Epithelial cell of proximal tubule (primary cell): ENCODE data around the gene MID1. TPM values are rescaled to one million over a fixed set of nuclear protein-coding genes. Genes with fewer than 3 reads are reported as not detected.

ENCODE experiments used
- DNase-seq: peaks from one replicate; pipeline ENCODE4 v3.0.0-alpha.2; 2011; ENCODE audit warnings: low read depth
- H3K4me3 ChIP-seq: 2 replicates; pipeline ENCODE4 v1.5.1; 2011; ENCODE audit warnings: low read depth, mild to moderate bottlenecking, low read length
- total RNA-seq: library from RNA; depleted of rRNA; stranded (reverse); fragments of >200 nt; gene quantifications from 2 replicates; pipeline ENCODE4 v1.2.3, GENCODE V29; 2015
- TF ChIP-seq, protein P1 (sequence below): conservative IDR thresholded peaks from 2 replicates; pipeline ENCODE4 v1.5.1; 2012; ENCODE audit warnings: low read depth, mild to moderate bottlenecking, low read length

The MID1 gene
- total RNA-seq, 1 donor from 2014 or later, result 9.7 TPM

DNA sequence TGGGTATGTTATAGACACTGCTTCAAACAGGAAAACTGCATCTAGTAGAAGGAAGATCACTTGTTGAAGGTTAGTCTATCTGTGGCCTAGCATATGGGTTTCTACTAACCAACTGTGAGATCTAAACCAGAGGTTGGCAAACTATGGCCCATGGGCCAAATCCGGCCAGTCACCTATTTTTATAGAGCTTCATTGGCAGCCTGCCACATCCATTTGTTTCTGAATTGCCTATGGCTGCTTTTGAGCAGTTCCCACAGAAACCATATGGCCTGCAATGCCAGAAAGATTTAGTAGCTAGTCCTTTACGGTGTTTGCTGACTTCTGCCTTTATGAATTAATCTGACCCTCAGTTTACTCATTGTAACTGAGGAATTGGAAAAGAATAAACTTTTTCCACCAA is 71.1 kb downstream of the MID1 start:
- TF ChIP-seq, protein P1, sequence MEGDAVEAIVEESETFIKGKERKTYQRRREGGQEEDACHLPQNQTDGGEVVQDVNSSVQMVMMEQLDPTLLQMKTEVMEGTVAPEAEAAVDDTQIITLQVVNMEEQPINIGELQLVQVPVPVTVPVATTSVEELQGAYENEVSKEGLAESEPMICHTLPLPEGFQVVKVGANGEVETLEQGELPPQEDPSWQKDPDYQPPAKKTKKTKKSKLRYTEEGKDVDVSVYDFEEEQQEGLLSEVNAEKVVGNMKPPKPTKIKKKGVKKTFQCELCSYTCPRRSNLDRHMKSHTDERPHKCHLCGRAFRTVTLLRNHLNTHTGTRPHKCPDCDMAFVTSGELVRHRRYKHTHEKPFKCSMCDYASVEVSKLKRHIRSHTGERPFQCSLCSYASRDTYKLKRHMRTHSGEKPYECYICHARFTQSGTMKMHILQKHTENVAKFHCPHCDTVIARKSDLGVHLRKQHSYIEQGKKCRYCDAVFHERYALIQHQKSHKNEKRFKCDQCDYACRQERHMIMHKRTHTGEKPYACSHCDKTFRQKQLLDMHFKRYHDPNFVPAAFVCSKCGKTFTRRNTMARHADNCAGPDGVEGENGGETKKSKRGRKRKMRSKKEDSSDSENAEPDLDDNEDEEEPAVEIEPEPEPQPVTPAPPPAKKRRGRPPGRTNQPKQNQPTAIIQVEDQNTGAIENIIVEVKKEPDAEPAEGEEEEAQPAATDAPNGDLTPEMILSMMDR, result no peak
- no peak overlapping the region for H3K4me3 ChIP-seq
- no peak for DNase-seq

DNA sequence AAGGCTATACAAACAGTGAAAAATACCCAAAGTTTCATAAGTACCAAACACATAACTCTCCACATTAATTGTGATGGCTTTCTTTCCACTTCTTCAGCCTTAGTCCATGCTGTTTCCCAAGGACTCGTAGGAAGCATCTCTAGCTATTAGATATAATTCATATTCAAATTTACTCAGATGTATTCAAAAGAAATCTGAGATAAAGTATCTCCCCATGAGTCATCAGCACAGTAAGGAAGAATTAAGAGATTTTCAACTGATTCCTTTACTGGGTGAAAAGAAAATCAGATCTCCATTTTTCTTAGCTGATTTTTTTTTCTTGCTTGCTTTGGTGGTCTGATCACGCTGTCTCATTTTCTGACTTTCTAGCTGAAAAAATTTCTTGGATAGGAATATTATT is 71.7 kb downstream of the MID1 start:
- TF ChIP-seq, protein P1, result no peak
- H3K4me3 ChIP-seq, result no peak overlapping the region
- no peak for DNase-seq

DNA sequence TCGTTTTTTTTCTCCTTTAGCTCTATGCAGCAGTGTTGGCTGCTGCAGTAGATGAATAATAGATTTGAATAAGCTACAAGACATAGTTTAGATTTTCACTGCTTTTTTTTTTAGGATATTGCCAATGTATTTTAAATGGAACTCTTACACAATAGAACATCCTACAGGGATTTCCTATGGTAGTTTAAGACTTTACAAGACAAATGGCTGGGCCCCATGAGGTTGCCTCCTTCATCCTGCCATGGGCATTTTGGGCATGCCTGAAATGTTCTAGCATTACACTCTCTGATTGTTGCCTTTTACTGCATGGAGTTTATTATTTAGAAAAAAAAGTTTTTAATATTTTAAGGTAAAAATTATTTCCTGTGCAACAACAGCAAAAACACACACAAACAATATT is 74.5 kb downstream of the MID1 start:
- no peak overlapping the region for H3K4me3 ChIP-seq
- no peak for DNase-seq
- TF ChIP-seq, protein P1, result no peak

DNA sequence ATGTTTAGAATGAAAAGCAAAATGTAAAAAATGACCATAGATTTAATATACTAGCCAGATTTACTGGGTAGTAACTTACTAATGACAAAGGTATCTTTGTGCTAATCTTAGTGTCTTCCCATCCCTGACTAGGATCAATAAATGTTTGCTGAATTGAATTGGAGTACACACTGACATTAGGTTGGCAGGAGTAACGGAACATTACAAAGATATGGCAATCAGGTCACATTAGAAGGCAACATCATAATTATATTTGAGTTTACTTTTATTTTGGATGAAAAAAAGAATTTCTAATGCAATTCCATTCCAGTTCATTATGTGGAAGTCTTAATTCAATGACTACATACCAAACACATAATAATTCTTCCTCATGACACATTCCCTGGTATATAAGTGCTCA is 77.8 kb downstream of the MID1 start:
- TF ChIP-seq, protein P1, result no peak
- no peak overlapping the region for H3K4me3 ChIP-seq
- DNase-seq, result no peak

DNA sequence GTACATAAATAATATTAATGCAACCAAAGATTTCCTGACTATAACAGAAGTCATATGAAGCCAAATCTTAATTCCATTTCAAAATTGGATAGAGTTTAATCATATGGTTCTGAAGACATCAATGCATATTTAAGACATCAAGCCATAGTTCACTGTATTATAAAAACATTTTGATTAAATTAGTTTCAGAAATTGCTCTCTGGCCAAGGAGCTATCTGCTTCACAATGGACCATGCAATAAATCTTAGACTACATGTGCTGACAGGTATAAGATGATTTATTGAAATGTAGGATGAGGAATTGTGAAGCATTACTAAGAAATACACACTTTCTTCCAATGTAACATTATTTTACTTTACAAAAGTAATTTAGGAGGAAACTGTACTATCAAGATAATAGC is 81.6 kb downstream of the MID1 start:
- TF ChIP-seq, protein P1, result no peak
- DNase-seq, result no peak
- no peak overlapping the region for H3K4me3 ChIP-seq

DNA sequence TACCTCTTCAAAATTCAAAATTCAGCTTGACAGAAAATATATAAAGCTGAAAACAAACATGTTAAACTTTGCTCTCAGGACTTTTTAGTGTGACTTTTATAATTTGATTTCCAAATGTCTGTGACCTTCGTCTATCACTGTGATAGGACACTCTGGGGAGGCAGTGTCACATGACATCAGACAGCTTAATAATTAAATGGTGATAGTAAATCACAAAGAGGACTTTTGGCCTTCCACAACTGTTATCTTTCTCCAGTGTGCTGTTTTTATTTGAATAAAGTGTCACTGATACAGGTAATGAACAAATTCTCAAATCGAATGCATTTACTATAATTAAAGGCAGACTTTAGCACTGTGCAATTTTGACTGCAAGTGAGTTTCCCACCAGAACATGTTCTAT is 83.1 kb downstream of the MID1 start:
- TF ChIP-seq, protein P1, result no peak
- DNase-seq, result no peak

DNA sequence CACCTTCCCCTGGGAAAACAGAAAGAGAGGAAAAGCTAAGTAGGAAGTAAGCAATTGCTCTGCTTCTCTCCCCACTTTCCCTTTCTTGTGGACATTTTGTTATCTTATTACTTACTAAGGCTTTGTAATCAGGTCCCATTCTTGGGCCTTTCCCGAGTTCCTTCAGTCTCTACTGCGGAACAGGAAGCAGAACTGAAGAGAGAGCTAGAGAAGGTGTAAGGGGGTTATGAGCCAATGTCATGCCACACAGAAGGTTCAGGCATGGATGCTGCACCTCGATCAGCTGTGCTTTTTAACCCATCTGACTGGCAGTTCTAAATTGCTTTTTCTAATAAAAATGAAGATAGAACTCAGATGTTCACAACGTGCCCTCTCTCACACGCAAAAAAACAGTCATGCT is 83.6 kb downstream of the MID1 start:
- DNase-seq, result no peak
- TF ChIP-seq, protein P1, result no peak
- H3K4me3 ChIP-seq, result no peak overlapping the region

More for the DNA sequence above, 83.1 kb downstream of the MID1 start:
- no peak overlapping the region for H3K4me3 ChIP-seq
